ENCODE results near the gene FRMD4A. TPM values are rescaled to one million over a fixed set of nuclear protein-coding genes. Genes with fewer than 3 reads are reported as not detected.

FRMD4A gene
- polyA plus RNA-seq, 1 of the 3 experiments (the other 2 are of a cell fraction), result 37.7 TPM

DNA sequence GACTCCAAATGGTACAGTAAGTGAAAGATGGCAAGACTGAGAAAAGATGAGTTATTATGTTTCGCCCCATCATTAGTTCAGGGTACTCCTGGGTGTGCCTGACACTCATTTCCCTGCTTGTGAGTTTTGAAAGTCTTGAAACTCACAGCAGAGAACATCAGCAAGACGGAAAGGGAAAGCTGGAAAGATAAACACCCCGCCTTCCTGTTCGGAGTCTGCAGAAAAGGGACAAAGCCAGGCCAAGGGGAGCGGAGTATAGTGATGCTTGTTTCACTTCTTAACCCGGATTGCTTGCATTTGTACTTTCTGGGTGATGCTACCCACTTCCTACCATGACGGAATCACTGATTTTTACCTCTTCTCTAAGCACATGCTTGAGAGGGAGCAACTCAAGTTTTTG lies 294.5 kb downstream of the FRMD4A start (continued):
- no peak for TF ChIP-seq REST (IDR thresholded peaks at IDR 0.05; ENCODE audit: low read depth, low read length)
- TF ChIP-seq JUND (IDR thresholded peaks at IDR 0.05), result no peak
- TF ChIP-seq GABPA (IDR thresholded peaks at IDR 0.05; ENCODE audit: low read depth), result no peak
- TF ChIP-seq GATA2 (CRISPR knock-in tag; IDR thresholded peaks at IDR 0.05), result no peak
- no peak for TF ChIP-seq RFX5 (IDR thresholded peaks at IDR 0.05; ENCODE audit: low read length)

DNA sequence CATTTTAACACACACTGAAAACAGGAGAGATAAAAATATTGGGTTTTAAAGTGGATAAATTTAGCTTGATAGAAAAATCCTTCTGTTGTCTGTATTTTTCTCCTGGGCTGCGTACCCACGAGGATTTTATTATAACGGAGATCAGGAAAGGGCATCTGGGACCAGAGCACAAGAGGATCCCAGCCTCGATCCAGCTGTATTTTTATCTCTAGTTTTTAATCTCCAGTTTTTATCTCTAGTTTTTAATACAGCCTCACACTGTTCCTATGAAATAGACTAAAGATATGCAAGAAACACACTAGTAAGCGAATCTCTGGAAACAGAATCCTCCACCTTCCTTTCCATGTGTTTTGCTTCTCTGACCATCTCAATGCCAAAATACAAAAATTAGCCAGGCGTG lies 295.2 kb downstream of the FRMD4A start:
- TF ChIP-seq RCOR1 (IDR thresholded peaks at IDR 0.05; ENCODE audit: low read length) (peak; percentile 54; the same call in 1 of the 2 replicates), GABPA (IDR thresholded peaks at IDR 0.05; ENCODE audit: low read depth) (no peak), EP300 (IDR thresholded peaks at IDR 0.05; ENCODE audit: borderline replicate concordance in 1 of 2, low read depth in 1 of 2, low read length in 1 of 2) (peak in 1 of 2 experiments; percentile 50; a peak in 1 of 4 replicates), GATA2 (CRISPR knock-in tag; IDR thresholded peaks at IDR 0.05) (0 out of 2 replicates have a peak, but pooled peaks have one; percentile 8)
- 63% methylated on average over 6 of the region's 6 CpGs for WGBS (ENCODE audit: low lambda C conversion rate)
- H3K36me3 ChIP-seq (replicated peaks in 1 of 2; ENCODE audit: control insufficient read depth in 1 of 2, insufficient read depth in 2 of 2, low read length in 1 of 2), result no peaks in the 10 kb centered on the region
- H2AFZ ChIP-seq (ENCODE audit: low read depth), result no peak overlapping the region
- POLR2A ChIA-PET, result no interaction called here
- H3K9me3 ChIP-seq, result no peaks in the 10 kb centered on the region
- H3K4me2 ChIP-seq, result no peak overlapping the region
- no peaks in the 10 kb centered on the region for H3K27me3 ChIP-seq (ENCODE audit: insufficient read depth)
- H3F3A ChIP-seq (replicated peaks; ENCODE audit: insufficient read depth), result no peaks in the 10 kb centered on the region
- no peaks in the 10 kb centered on the region for H4K20me1 ChIP-seq (ENCODE audit: insufficient read depth)
- no peaks in the 10 kb centered on the region for H3K79me2 ChIP-seq (ENCODE audit: insufficient read depth)
- CTCF ChIA-PET, result interaction anchor here (1.5 kb wide), 1 partner anchor 45 kb away, joined by 3 read pairs; no protein-coding TSS in a partner anchor
- no peak overlapping the region for H3K4me3 ChIP-seq (ENCODE audit: low read depth in 2 of 2, low read length in 1 of 2)
- no peak overlapping the region for H3K9ac ChIP-seq
- peaks cover 3% of the 10 kb centered on the region in 2 experiments; a peak in 2 of 4 replicates for H3K4me1 ChIP-seq (ENCODE audit: control insufficient read depth in 1 of 2, insufficient read depth in 2 of 2, low read depth in 1 of 2, low read length in 1 of 2)
- no peaks in the 10 kb centered on the region for H3K9me2 ChIP-seq
- H3K27ac ChIP-seq (ENCODE audit: low read depth in 2 of 2, low read length in 1 of 2), result no peak overlapping the region
- peak; percentile 47 for DNase-seq

DNA sequence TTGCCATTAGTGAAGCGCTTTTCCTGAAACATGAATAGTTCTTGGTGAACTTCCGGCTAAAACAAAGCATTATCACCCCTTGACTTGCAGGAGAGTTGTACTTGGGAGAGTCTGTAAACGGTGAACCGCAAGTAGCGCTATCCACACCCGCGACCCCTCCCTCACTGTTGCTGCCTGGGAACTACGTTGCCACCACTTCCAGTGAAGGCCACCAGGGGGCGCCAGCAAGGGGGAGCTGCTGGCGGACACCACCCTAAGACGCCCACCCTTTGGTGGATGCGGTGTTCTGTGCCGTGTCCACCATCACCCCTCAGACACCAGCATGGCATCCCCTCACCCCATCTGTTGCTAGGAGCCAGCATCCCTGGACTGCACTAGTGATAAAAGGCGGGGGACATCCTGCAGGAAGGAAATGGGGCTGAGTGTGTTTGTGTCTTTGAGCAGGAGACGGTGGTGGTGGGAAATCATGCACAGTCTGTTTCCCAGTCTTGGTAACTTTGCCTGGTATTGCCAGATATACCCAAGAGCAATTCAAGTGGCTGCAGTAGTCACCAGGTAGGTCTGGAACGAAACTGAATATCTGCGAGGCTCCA lies 298.2 kb downstream of the FRMD4A start:
- Histone ChIP-seq H3K36me3 (replicated peaks in 1 of 2; ENCODE audit: control insufficient read depth in 1 of 2, insufficient read depth in 2 of 2, low read length in 1 of 2) (no peaks in the 10 kb centered on the region), H4K20me1 (ENCODE audit: insufficient read depth) (no peaks in the 10 kb centered on the region), H3K9ac (no peak overlapping the region), H3K4me2 (no peak overlapping the region), H2AFZ (ENCODE audit: low read depth) (no peak overlapping the region), H3K4me3 (ENCODE audit: low read depth in 2 of 2, low read length in 1 of 2) (no peak overlapping the region; a peak in 1 of 4 replicates), H3K9me2 (no peaks in the 10 kb centered on the region), H3K9me3 (no peaks in the 10 kb centered on the region), H3F3A (replicated peaks; ENCODE audit: insufficient read depth) (no peaks in the 10 kb centered on the region), H3K27me3 (ENCODE audit: insufficient read depth) (no peaks in the 10 kb centered on the region), H3K79me2 (ENCODE audit: insufficient read depth) (no peaks in the 10 kb centered on the region), H3K27ac (ENCODE audit: low read depth in 2 of 2, low read length in 1 of 2) (no peak overlapping the region), H3K4me1 (ENCODE audit: control insufficient read depth in 1 of 2, insufficient read depth in 2 of 2, low read depth in 1 of 2, low read length in 1 of 2) (peaks cover 0 to 2% of the 10 kb centered on the region in 2 experiments; a peak in 1 of 4 replicates)
- WGBS (ENCODE audit: low lambda C conversion rate), result 78% methylated on average over 15 of the region's 17 CpGs
- ChIA-PET POLR2A (no interaction called here), CTCF (interaction anchor here (0.7 to 1.6 kb wide), 2 partner anchors 13 to 37 kb away, joined by 3 to 4 read pairs; no protein-coding TSS in a partner anchor)
- TF ChIP-seq CTCF (IDR thresholded peaks at IDR 0.05), result peak; percentile 65
- peak; percentile 22; the same call in 1 of the 2 replicates for TF ChIP-seq RAD21 (IDR thresholded peaks at IDR 0.05; ENCODE audit: low read length)
- TF ChIP-seq REST (IDR thresholded peaks at IDR 0.05; ENCODE audit: low read depth, low read length), result no peak
- no peak for TF ChIP-seq TAF1 (IDR thresholded peaks at IDR 0.05; ENCODE audit: borderline replicate concordance, low read depth, low read length)
- 0 out of 2 replicates have a peak, but pooled peaks have one; percentile 10 for TF ChIP-seq SMC3 (IDR thresholded peaks at IDR 0.05; ENCODE audit: low read depth, low read length)
- TF ChIP-seq PBX3 (IDR thresholded peaks at IDR 0.05), result no peak
- TF ChIP-seq RXRA (IDR thresholded peaks at IDR 0.05; ENCODE audit: borderline replicate concordance, low read depth), result no peak
- peak; percentile 45 for DNase-seq
